Transverse colon (tissue), 4 donors: ENCODE measurements around the gene AP1AR.

Source experiments
- EP300 ChIP-seq: sonication (generic); formaldehyde crosslinking; IDR thresholded peaks from one replicate; pipeline ENCODE4 v1.6.1; 2017; ENCODE audit warnings: antibody characterized with exemption, low read depth
- POLR2A ChIP-seq: fragments of 450-650 bp; IDR thresholded peaks from one replicate; pipeline ENCODE4 v1.6.1; 2016; ENCODE audit warnings: antibody characterized with exemption, mild to moderate bottlenecking, moderate library complexity
- POLR2AphosphoS5 ChIP-seq, 3 donors: sonication (generic); formaldehyde crosslinking; IDR thresholded peaks; one replicate each; pipeline ENCODE4 v1.6.1; 2016; ENCODE audit warnings: antibody characterized with exemption in 3 of 3
- TF ChIP-seq, protein P1 (sequence below), 5 experiments: fragments of 200-600 bp in 3 of 5; fragments of 450-650 bp in 2 of 5; sonication (generic) in 3 of 5; IDR thresholded peaks; 1 replicate in 2 of 5; 2 replicates in 3 of 5; pipeline ENCODE4 v1.5.1; 2016 to 2017; ENCODE audit warnings: antibody characterized with exemption in 5 of 5, inconsistent platforms in 3 of 5, mild to moderate bottlenecking in 2 of 5, moderate library complexity in 1 of 5

DNA sequence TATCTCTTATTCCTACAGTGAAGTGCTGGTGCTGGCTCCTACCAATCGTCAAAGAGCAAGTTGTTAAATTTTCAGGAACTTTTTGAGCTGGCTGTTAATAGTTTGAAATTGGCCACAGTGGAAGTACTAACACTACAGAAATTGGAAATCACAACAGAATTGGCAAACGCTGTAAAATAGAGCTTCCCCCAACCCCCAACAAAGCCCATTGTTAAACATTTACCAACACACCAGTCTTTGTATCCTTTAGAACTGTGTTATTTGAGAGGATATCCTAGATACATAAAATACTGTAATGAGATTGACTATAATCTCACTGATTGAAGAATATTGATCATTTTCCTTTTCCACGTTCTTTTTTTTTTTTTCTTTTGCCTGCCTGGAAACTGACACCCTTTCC lies 49.0 kb upstream of the AP1AR start:
- TF ChIP-seq, protein P1, sequence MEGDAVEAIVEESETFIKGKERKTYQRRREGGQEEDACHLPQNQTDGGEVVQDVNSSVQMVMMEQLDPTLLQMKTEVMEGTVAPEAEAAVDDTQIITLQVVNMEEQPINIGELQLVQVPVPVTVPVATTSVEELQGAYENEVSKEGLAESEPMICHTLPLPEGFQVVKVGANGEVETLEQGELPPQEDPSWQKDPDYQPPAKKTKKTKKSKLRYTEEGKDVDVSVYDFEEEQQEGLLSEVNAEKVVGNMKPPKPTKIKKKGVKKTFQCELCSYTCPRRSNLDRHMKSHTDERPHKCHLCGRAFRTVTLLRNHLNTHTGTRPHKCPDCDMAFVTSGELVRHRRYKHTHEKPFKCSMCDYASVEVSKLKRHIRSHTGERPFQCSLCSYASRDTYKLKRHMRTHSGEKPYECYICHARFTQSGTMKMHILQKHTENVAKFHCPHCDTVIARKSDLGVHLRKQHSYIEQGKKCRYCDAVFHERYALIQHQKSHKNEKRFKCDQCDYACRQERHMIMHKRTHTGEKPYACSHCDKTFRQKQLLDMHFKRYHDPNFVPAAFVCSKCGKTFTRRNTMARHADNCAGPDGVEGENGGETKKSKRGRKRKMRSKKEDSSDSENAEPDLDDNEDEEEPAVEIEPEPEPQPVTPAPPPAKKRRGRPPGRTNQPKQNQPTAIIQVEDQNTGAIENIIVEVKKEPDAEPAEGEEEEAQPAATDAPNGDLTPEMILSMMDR (IDR thresholded peaks at IDR 0.05): no peak
- TF ChIP-seq POLR2A (no peak), POLR2AphosphoS5 (IDR thresholded peaks at IDR 0.05) (no peak), EP300 (no peak)
